ENCODE results near the gene EML2.
"Not testable (repeated sequence)": the region's sequence is repeated elsewhere in the genome, so short reads cannot be mapped to it uniquely, and the experiment has no call there.

The EML2 gene, protein sequence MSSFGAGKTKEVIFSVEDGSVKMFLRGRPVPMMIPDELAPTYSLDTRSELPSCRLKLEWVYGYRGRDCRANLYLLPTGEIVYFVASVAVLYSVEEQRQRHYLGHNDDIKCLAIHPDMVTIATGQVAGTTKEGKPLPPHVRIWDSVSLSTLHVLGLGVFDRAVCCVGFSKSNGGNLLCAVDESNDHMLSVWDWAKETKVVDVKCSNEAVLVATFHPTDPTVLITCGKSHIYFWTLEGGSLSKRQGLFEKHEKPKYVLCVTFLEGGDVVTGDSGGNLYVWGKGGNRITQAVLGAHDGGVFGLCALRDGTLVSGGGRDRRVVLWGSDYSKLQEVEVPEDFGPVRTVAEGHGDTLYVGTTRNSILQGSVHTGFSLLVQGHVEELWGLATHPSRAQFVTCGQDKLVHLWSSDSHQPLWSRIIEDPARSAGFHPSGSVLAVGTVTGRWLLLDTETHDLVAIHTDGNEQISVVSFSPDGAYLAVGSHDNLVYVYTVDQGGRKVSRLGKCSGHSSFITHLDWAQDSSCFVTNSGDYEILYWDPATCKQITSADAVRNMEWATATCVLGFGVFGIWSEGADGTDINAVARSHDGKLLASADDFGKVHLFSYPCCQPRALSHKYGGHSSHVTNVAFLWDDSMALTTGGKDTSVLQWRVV

DNA sequence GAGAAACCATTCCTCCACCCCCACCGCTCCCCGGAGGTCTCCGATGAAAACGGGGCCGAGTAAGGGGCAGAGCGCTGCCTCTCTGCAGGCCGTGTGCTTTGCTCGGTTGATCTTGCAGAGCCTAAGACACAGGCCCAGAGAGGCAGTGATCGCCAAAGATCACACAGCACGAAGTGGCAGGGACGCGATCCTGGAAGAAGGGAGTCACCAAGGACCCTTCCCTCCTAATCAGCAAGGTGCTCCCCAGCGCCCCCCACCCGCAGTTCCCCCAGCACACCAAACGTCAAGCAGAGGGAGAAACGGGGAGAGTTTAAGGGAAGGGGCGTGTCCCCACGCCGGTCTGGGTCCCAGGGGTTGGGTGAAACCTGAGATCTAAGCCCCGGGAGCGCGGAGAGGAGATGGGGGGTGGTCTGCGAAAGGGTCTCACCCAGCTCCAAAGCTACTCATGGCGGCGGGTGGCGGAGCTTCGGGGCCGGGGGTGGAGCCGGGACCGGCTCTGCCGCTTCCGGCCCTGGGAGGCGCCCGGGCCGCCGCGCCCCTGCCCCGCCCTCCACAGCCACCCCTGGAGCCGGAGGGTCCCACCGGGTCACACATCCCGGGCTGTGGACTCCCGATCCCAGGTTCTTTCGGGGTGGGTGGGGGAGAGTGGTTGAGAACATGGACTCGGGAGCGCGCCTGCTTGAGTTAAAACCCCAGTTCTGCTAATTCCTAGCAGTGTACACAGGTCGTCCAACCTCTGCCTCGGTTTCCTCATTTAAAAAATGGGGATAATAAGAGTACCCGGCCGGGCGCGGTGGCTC is at the start of gene EML2:
Gene EML2, minus strand, starts transcription at position 468 of the 800 bp plus-strand sequence. Its CDS starts 21 bp downstream, at position 447.
- peak in 1 of 2 donors; percentile 40 for DNase-seq

DNA sequence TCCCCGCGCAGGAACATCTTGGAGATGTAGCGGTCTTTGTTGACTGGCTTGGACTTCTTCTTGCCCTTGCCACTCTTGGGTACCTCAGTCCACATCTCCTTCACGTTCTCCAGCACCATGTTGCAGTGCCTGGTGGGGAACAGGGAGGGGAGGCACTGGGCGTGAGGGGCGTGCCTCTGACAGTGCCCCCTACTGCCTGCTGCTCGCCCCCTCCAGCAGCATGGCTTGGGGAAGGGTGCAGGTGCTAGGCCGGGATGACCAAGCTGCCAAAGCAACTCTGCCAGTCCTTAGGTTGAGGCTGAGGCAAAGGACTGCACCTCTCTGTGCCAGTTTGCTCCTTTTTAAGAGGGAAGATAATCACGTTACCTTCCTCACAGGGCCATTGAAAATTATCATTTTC is 48.4 kb upstream of the EML2 start:
- no peak for DNase-seq

DNA sequence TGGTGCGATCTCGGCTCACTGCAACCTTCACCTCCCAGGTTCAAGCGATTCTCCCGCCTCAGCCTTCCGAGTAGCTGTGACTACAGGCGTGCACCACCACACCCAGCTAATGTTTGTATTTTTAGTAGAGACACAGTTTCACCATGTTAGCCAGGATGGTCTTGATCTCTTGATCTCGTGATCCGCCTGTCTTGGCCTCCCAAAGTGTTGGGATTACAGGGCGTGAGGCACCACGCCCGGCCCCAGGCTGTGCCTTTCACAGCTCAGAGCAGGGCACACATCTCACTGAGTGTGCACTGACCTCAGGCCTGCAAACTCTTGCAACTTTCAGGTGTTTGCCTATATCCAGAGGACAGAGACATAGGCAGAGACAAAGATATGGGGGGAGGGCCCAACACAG is 45.8 kb upstream of the EML2 start:
- DNase-seq: not testable (repeated sequence)

DNA sequence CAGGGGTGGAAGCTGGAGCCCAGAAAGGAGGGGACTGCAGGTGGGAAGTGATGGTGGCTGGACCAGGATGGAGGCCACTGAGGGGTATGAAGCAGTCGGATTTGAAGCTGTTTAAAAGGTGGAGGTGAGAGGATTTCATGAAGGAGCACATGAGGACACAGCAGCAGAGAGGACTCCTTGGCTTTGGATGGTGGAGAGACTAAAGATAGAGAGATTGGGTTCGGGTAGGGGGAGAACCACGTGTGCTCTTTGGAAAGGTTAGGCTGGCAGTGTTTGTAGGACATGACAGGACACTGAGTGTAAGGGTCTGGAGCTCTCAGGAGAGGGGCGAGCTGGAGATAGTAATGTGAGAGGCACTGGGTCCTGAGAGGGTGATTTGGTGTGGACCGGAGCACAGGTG is 43.7 kb upstream of the EML2 start:
- DNase-seq: no peak

DNA sequence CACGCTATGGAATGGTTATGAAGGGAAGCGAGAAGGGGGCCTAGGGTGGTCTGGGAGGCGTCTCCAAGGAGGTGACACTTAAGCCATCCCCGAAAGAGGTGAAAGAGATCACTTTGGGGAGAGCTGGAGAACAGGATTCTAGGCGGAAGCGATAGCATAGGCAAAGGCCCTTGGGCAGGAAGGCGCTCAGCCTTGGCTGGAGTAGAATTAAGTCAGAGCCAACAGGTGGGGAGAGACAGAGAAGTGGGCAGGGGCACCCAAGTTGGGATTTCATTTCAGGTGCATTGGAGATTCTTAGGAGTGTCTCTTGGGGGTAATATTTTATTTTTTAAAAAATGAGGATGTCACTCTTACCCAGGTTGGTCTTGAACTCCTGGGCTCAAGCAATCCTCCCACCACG is 42.9 kb upstream of the EML2 start:
- DNase-seq: no peak

DNA sequence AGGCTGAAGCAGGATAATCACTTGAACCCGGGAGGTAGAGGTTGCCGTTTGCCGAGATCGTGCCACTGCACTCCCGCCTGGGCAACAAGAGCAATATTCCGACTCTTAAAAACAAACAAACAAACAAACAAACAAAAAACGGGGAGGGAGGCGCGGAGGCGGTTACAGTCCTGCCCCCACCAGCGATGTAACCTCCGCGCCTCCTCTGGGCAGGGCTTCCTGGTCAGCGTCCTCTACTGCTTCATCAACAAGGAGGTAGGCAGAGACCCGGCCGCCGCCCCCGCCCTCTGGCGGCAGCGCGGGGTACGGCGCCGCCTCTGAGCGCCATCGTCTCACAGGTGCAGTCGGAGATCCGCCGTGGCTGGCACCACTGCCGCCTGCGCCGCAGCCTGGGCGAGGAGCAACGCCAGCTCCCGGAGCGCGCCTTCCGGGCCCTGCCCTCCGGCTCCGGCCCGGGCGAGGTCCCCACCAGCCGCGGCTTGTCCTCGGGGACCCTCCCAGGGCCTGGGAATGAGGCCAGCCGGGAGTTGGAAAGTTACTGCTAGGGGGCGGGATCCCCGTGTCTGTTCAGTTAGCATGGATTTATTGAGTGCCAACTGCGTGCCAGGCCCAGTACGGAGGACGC is 42.3 kb upstream of the EML2 start:
- peak; percentile 56 to 85 for DNase-seq

DNA sequence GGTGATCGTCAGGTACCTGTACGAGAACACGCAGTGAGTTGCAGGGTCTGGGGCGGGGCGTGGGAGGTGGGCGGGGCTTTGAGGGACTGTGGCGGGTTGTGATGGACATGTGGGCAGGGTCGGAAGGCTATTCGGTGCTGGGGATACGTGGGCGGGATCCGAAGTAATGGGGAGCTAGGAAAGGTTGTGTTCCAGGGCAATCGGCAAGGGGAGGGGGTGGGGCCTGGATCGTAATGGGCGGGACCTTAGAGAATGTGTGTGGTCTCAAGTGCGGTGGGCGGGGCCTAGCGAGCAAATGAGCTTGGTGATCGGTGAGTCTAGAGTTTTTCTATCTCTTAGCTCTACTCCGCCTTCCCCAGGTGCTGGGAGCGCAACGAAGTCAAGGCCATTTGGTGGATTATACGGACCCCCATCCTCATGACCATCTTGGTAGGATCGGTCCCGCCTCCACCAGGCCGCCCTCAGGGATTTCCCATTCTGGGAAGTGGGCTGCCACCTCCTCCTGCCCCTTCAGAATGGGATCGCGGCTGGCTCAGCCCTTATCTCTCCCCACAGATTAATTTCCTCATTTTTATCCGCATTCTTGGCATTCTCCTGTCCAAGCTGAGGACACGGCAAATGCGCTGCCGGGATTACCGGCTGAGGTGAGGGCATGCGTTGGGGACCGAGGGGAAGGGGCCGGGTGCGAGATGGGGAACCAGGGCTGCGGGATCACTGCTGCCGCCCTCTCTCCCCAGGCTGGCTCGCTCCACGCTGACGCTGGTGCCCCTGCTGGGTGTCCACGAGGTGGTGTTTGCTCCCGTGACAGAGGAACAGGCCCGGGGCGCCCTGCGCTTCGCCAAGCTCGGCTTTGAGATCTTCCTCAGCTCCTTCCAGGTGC is 38.4 kb upstream of the EML2 start:
- DNase-seq: peak; percentile 31 to 36

DNA sequence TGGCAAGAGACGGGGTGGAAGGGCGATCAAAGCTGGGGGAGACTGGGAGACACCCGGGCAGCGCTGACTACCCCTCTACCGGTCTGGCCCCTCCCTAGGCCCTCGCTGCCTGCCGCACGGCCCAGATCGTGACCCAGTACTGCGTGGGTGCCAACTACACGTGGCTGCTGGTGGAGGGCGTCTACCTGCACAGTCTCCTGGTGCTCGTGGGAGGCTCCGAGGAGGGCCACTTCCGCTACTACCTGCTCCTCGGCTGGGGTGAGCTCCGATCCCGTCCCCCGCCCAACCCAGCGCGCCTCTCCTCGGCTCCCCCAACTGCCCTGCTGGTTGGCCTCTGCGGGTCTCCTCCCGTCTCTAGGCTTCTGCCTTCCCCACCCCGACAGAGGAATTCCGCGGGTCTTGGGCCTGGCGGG is 37.7 kb upstream of the EML2 start:
- no peak for DNase-seq

DNA sequence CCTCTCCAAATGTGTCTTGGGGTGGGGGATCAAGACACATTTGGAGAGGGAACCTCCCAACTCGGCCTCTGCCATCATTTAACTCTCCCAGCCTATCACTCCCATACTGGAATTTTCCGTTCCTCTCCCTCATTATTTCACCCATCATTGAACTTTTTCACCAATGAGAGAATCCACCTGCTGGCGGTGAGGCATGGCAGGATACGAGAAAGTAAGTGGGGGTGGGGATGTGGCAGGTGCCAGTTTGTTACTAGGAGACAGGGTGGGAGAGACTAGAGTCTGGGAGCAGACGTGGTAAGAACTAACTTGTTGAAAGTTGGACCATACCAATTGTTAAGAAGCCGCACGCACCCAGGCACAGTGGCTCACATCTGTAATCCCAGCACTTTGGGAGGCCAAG is 35.7 kb upstream of the EML2 start:
- DNase-seq: no peak

DNA sequence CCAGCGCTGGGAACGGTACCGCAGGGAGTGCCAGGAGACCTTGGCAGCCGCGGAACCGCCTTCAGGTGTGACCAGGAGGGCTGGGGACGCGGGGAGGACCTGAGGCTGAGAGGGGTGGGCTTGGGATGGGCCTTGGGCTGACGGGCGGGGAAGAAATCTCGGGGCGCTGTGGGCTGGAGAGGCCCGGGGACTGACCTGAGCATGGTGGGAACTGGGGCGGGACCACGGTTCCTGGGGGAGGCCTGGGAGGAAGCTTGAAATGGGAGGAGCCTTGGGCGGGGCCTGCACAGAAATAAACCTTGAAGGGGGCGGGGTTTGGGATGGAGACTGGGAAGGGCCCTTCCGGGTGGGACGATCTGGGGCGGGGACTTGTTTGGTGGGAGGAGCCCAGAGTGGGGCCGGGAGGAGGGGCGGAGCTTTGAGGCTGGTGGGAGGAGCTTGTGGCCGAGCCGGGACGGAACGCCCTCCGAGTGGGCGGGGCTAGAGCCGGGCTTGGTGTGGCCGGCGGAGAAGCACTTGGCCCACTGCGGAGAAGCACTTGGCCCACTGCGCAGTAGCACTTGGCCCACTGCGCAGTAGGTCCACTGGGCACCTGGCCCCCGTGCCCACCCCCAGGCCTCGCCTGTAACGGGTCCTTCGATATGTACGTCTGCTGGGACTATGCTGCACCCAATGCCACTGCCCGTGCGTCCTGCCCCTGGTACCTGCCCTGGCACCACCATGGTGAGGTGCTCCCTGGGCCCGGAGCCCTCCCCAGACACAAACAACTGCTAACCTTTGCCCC is 31.7 kb upstream of the EML2 start:
- DNase-seq: peak; percentile 76 to 95

DNA sequence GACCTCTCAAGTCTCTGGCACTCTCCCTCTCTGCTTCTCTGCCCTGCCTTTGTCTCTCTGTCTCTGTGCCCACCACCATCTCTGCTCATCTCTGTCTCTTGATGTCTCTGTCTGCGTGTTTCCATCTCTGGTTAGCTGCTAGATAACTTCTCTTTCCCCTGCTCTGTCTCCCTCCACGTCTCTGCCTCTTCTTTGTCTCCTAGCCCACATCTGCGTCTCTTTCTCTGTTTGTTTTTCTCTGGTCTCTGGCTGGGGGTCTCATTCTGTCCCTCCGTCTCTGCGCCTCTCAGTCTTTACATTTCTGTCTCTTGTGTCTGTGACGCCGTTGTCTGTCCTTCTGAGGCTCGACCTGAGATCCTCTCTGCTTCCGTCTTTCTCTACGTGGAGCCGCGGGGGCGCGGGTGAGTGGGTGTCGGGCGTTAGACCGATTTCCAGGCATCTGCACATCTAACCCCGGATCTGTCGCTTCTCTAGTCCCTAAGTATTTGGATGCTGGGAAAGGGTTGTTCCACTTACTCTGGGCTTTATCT is 29.2 kb upstream of the EML2 start:
- peak; percentile 14 to 16 for DNase-seq

DNA sequence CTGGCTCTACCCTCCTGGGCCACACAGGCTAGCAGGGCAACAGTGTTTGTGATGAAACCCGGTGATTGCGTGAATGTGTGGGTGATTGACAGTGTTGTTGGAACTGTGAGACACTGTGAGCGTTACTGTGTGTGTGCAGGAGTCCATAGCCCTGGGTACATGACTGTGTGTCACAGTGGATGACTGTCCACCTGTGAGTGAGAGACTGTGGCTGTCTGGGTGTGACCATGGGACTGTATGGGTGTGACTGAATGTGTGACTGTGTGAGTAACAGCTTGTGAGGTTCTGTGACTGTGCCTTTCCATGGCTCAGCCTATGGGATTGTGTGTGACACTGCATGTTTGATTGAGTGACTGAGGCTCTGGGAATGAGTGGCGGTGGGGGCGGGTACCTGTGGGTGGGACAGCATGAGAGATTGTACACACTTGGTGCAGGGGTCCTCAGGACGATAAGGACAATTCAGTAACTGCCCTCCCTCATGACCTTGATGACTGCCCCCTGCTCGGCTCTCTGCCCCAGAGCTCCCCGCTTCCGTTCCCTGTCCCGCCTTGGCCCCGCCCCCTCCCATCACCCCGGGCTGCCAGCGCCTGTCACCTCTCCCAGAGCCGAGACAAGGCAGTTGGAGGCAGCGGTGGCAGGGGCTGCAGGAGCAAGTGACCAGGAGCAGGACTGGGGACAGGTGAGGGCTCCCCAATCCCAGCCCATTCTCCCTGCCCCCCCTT is 28.6 kb upstream of the EML2 start, which contains the start of gene GIPR:
Gene GIPR, plus strand, starts transcription at position 602 of the 722 bp plus-strand sequence. CDS start 1,300 bp downstream, outside the sequence.
- DNase-seq: peak; percentile 79 to 86

DNA sequence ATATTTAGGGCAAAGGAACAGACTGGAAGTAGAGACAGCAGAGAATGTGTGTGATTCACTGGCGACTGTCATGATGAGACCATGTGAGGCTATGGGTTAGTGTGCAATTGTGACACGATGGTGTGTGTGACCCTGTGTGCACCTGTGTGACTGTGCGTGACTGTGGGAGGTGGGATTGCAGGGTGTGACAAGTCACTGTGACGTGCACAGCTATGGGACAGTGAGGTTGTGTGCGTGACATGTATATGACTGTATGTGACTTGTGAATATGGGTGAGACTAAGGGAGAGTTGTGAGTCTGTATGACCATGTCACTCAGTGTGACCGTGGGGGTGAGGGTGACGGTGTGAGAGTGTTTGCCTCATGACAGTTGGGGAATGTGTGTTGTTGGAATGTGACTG is 25.4 kb upstream of the EML2 start:
- DNase-seq: no peak

DNA sequence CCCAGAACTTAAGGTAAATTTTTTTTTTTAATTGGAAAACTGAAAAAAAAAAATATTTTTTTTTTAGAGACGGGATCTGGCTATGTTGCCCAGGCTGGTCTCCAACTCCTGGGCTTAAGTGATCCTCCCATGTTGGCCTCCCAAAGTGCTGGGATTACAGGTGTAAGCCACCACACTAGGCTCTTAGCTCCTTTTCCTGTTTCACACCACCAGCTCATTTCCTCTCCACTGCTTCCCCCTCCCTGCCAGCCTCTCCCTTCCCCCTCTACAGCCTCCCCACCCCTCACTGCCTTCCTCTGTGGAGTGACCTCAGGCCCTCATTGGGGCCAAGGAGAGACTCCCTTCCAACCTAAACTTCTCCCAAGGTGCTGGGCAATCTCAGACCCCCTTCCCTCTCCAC is 24.6 kb upstream of the EML2 start:
- no peak for DNase-seq

DNA sequence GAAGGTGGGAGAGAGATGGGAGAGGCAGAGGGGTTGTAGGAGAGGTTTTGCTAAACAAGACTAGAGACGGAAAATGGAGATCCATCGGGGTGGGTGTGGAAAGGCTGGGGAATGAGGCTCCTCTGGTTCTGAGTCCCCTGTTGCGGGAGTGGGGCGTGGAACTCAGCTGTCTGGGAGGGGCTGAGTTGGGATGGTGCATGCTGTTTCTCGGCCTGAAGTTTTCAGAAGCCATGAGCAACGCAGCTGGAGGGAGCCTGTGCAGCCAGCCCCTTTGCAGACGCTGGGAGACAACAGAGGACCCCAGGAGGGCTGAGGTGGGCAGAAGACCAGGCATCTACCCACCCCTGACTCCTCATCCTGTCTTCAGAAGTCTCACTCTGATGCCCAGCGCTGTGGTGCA is 21.4 kb upstream of the EML2 start:
- no peak for DNase-seq

DNA sequence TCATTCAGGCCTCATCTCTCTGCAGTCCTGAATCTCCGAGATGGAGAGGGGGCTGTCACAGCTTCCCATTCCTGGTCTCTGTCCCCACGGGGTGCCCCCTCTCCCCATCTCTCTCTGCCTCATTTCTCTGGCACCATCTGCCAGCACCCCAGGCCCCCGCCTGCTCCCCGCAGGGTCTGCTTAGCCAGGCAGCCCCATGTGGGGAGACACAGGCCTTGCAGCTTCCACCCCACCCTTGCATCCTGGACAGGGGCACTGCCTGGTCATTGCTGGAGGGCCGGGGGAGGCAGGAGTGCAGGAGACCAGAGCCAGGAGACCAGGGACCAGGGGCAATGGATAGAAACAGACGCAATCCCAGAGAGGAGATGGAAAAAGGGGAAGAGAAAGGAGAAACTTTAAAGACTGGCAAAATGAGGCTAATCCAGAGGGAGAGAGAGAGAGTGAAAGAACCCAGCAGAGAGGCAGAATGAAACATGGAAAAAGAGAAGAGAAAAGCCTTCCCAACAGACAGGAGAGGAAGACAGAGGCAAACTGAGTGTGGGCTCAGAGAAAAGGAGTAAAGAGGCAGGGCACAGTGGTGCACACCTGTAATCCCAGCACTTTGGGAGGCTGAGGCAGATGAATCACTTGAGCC is 20.0 kb upstream of the EML2 start:
- DNase-seq: no peak

DNA sequence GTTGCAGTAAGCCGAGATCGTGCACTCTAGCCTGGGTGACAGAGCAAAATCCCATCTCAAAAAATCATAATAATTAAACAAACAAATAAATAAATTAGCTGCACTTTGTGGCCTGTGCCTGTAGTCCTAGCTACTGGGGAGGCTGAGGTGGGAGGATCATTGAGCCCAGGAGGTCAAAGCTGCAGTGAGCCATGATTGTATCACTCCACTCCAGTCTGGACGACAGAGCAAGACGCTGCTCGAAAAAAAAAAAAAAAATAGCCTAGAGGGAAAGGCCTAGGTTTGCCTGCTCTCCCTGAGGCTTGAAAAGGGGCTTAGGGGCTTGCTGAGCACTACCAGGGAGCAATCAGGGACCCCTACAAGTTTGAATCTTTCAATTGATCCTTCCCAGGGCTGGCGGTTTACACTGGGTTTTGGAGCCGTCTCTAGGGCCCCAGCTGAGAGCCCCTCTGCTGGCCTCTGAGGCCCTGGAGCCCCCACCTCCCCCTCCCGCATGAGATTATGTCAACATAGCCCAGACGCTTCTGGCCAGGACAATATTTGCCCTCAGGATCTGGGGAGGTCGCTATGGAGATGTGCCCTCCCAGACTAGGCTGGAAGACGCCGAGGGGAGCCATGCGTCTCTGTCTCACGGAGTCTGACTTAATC is 18.4 kb upstream of the EML2 start:
- DNase-seq: no peak

DNA sequence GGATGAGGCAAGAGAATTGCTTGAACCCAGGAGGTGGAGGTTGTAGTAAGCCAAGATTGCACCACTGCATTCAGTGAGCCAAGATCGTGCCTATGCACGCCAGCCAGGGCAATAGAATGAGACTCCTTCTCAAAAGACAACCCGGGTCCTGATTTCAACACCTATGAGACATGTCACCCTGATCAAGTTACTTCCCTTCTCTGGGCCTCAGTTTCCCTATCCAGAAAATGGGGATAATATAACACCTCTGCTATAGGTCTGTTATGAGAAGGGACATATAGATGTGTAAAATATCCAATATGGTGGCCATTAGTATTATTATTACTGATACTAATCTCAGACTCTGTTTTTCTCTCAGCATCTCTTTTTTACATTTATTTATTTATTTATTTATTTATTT is 15.9 kb upstream of the EML2 start:
- no peak for DNase-seq

DNA sequence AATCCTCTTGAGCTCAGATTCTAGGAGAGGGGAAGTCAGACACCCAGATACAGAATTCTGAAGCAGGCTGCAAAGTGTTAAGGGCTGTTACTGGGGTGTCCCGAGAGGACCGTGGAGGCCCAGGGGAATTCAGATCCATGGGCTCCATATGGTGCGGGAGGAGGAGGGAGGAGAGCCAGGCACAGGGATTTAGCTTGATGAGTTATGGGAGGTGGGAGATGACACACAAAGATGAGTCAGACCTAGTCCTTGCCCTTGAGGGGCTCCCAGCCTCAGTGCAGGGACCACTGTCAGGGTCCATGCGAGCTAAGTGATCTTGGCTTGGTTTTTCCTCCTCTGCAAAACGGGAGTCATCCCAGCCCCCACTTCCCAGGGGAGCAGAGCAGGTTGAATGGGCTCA is 14.4 kb upstream of the EML2 start:
- DNase-seq: no peak
